ENCODE results near the gene CACNA1C.

- TF ChIP-seq CTCF (IDR thresholded peaks at IDR 0.05) = no peak
- TF ChIP-seq EP300 (IDR thresholded peaks at IDR 0.05) = no peak
Observed at GRCh38 chr12:2240390-2240789, 187.6 kb downstream of the CACNA1C start.

Data from tibial nerve (tissue), 4 donors.